ENCODE results near the gene ARHGAP12.

Gene ARHGAP12

DNA sequence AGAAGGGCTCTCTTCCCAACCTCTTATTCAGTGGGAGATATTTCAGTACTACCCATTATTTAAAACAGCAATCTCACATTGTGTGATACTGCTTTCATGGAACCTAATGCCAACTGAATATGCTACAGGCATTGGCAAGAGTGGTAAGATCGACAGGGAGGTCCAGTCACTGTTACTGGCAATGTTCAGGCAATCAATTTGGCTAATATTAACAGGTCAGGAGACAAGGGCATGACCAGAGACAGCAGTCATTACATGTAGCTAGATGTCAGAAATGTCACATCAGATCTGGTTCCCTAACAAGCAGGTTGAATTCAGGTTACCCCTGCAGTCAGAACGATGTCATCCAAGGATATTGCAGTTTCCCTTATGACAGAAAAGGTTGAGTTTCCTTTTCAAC, 129.4 kb downstream of the ARHGAP12 start:
- H3K27ac ChIP-seq (ENCODE audit: low read depth, low read length) = no peak overlapping the region
- H3K9me2 ChIP-seq (replicated peaks; ENCODE audit: insufficient read depth, low read length) = no peaks in the 10 kb centered on the region
- no peak overlapping the region for H2AFZ ChIP-seq (ENCODE audit: low read depth, low read length, severe bottlenecking)
- H3K9me3 ChIP-seq (ENCODE audit: insufficient read depth, low read length) = no peaks in the 10 kb centered on the region
- no peaks in the 10 kb centered on the region for H3F3A ChIP-seq (ENCODE audit: insufficient read depth)
- no peaks in the 10 kb centered on the region for H3K79me2 ChIP-seq (ENCODE audit: insufficient read depth, low read length)
- no peaks in the 10 kb centered on the region for H3K27me3 ChIP-seq (ENCODE audit: low read length)
- H3K9ac ChIP-seq (ENCODE audit: low read length) = no peak overlapping the region
- H3K4me3 ChIP-seq (ENCODE audit: insufficient read depth, low read length, poor library complexity, severe bottlenecking) = no peak overlapping the region
- H4K20me1 ChIP-seq (ENCODE audit: low read depth, low read length) = no peaks in the 10 kb centered on the region
- TF ChIP-seq EZH2phosphoT487 (conservative IDR thresholded peaks at IDR 0.05; ENCODE audit: low read length) = no peak
- TF ChIP-seq, protein P1, sequence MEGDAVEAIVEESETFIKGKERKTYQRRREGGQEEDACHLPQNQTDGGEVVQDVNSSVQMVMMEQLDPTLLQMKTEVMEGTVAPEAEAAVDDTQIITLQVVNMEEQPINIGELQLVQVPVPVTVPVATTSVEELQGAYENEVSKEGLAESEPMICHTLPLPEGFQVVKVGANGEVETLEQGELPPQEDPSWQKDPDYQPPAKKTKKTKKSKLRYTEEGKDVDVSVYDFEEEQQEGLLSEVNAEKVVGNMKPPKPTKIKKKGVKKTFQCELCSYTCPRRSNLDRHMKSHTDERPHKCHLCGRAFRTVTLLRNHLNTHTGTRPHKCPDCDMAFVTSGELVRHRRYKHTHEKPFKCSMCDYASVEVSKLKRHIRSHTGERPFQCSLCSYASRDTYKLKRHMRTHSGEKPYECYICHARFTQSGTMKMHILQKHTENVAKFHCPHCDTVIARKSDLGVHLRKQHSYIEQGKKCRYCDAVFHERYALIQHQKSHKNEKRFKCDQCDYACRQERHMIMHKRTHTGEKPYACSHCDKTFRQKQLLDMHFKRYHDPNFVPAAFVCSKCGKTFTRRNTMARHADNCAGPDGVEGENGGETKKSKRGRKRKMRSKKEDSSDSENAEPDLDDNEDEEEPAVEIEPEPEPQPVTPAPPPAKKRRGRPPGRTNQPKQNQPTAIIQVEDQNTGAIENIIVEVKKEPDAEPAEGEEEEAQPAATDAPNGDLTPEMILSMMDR (IDR thresholded peaks at IDR 0.05; ENCODE audit: insufficient read depth, low read length, poor library complexity, severe bottlenecking) = no peak
- H3K36me3 ChIP-seq (ENCODE audit: low read length) = no peaks in the 10 kb centered on the region
- no peak overlapping the region for H3K4me2 ChIP-seq (ENCODE audit: low read depth, low read length, poor library complexity, severe bottlenecking)

DNA sequence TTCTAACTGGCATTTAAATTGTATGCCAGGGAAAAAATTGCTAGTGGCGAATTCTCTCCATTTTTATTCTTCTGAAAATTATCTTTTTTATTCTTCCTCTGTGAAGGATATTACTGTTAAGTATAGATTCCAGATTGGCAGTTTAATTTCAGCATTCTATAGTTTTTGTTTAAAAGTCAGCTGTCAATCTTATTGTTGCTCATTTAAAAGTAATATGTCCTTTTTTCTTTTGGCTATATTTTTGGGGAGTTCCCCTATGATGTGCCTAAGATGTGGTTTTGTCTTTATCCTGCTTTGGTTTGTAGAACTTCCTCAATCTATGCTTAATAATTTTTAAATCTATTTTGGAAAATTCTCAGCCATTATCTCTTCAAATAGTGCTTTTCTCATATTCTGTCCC, 135.9 kb downstream of the ARHGAP12 start:
- H2AFZ ChIP-seq (ENCODE audit: low read depth, low read length, severe bottlenecking) = no peak overlapping the region
- H3F3A ChIP-seq (ENCODE audit: insufficient read depth) = no peaks in the 10 kb centered on the region
- H3K27me3 ChIP-seq (ENCODE audit: low read length) = no peaks in the 10 kb centered on the region
- H3K9me2 ChIP-seq (replicated peaks; ENCODE audit: insufficient read depth, low read length) = no peaks in the 10 kb centered on the region
- TF ChIP-seq, protein P1 (IDR thresholded peaks at IDR 0.05; ENCODE audit: insufficient read depth, low read length, poor library complexity, severe bottlenecking) = no peak
- no peak for TF ChIP-seq EZH2phosphoT487 (conservative IDR thresholded peaks at IDR 0.05; ENCODE audit: low read length)
- H3K4me3 ChIP-seq (ENCODE audit: insufficient read depth, low read length, poor library complexity, severe bottlenecking) = no peak overlapping the region
- no peaks in the 10 kb centered on the region for H3K79me2 ChIP-seq (ENCODE audit: insufficient read depth, low read length)
- H3K4me2 ChIP-seq (ENCODE audit: low read depth, low read length, poor library complexity, severe bottlenecking) = no peak overlapping the region
- H3K36me3 ChIP-seq (ENCODE audit: low read length) = no peaks in the 10 kb centered on the region
- no peaks in the 10 kb centered on the region for H3K9me3 ChIP-seq (ENCODE audit: insufficient read depth, low read length)
- H4K20me1 ChIP-seq (ENCODE audit: low read depth, low read length) = no peaks in the 10 kb centered on the region
- H3K27ac ChIP-seq (ENCODE audit: low read depth, low read length) = no peak overlapping the region
- no peak overlapping the region for H3K9ac ChIP-seq (ENCODE audit: low read length)

DNA sequence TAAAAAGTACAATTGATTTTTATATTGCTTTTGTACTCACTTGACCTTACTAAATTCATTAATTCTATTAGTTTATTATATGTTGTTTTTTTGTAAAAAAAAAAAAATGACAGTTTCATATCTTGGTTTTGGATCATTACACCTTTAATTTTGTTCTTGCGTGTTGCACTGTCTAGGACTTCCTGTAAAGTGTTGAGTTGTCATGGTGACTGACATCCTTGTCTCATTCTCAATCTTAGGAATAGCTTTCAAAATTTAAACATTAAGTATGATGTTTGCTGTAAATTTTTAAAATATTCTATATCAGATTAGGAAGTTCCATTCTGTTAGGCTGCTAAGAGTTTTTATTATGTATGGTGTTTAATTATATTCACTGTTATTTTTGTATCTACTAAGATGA, 139.1 kb downstream of the ARHGAP12 start:
- H3K4me3 ChIP-seq (ENCODE audit: insufficient read depth, low read length, poor library complexity, severe bottlenecking) = no peak overlapping the region
- no peak for TF ChIP-seq EZH2phosphoT487 (conservative IDR thresholded peaks at IDR 0.05; ENCODE audit: low read length)
- TF ChIP-seq, protein P1 (IDR thresholded peaks at IDR 0.05; ENCODE audit: insufficient read depth, low read length, poor library complexity, severe bottlenecking) = no peak
- H3K9ac ChIP-seq (ENCODE audit: low read length) = no peak overlapping the region

More for the DNA sequence above, 139.1 kb downstream of the ARHGAP12 start:
- Histone ChIP-seq H3K9me3 (ENCODE audit: insufficient read depth, low read length) (no peaks in the 10 kb centered on the region), H3K9me2 (replicated peaks; ENCODE audit: insufficient read depth, low read length) (no peaks in the 10 kb centered on the region), H3K4me2 (ENCODE audit: low read depth, low read length, poor library complexity, severe bottlenecking) (no peak overlapping the region), H3F3A (ENCODE audit: insufficient read depth) (no peaks in the 10 kb centered on the region), H3K27me3 (ENCODE audit: low read length) (no peaks in the 10 kb centered on the region), H3K79me2 (ENCODE audit: insufficient read depth, low read length) (no peaks in the 10 kb centered on the region), H4K20me1 (ENCODE audit: low read depth, low read length) (no peaks in the 10 kb centered on the region), H3K36me3 (ENCODE audit: low read length) (no peaks in the 10 kb centered on the region), H3K27ac (ENCODE audit: low read depth, low read length) (no peak overlapping the region), H2AFZ (ENCODE audit: low read depth, low read length, severe bottlenecking) (no peak overlapping the region)

Data from SU-DHL-6 (cell line).